ENCODE data around the gene HEPH.

DNA sequence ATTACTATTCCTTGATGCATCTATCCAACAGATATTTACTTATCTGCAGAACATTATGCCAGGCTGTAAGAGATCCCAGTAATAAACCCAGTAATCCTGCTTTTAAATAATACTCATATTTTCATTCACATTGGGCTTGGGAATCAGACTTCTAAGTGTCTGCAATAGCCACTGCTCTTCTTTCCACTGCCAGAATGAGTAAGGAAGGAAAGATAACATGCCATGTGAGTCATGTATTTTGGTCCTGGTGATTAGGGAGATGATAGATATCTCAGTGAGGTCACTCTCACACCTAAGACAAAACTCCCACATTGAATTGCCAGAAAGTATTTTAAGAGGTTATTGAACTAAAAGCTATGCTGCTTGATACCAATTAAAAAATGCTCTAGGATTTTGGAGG is 13.9 kb upstream of the HEPH start:
- TF ChIP-seq CTCF (conservative IDR thresholded peaks at IDR 0.05; ENCODE audit: low read length) (no peak), EZH2phosphoT487 (IDR thresholded peaks at IDR 0.05; ENCODE audit: borderline replicate concordance, low read depth, low read length) (no peak)

Measured in OCI-LY7 (cell line).